ENCODE data around the gene OR5M11.

- no peak for TF ChIP-seq EZH2 (IDR thresholded peaks at IDR 0.05; ENCODE audit: borderline replicate concordance, low read depth, low read length, poor library complexity, severe bottlenecking)
- no peak for TF ChIP-seq CTCF (conservative IDR thresholded peaks at IDR 0.05; ENCODE audit: low read depth, low read length)
These were observed 11.2 kb downstream of the OR5M11 start for GRCh38 chr11:56531856-56532255.

Measured in A673 (cell line).